ENCODE data around the gene ADGRL3. TPM values are rescaled to one million over a fixed set of nuclear protein-coding genes. Genes with fewer than 3 reads are reported as not detected.

The ADGRL3 gene
- total RNA-seq, 2 experiments from 2014 or later, result not detected

DNA sequence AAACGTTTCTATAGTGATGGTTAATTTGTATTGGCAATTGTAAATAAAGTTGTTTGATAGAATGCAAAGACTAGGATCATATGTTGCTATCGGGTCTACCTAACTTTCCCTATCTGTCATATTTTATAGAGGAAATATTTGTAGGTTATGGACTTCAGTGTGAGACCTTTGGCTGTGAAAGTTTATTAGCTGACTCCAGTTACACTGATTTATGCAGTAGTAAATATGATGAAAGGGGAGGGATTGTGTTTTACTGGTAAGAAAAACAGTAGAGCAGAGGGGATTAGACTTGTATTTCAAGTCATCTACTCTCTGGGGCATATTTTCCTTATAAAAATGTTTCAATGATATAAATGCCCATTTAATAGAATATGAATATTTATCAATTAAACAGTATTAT lies 43.8 kb downstream of the ADGRL3 start:
- no peaks in the 10 kb centered on the region for H3K36me3 Mint-ChIP-seq (ENCODE audit: low read depth)
- no peak for ATAC-seq
- peaks cover 1% of the 10 kb centered on the region for H3K9me3 Mint-ChIP-seq
- DNase-seq, result no peak
- no peaks in the 10 kb centered on the region for H3K4me1 Mint-ChIP-seq (ENCODE audit: low read depth)
- intact Hi-C loops (cut with micrococcal nuclease), result no loop called here
- POLR2A ChIA-PET, result no interaction called here
- CTCF ChIA-PET, result no interaction called here
- no peak overlapping the region for H3K27ac Mint-ChIP-seq
- no peak overlapping the region for H3K4me3 Mint-ChIP-seq
- H3K27me3 Mint-ChIP-seq, result no peaks in the 10 kb centered on the region
- TF ChIP-seq, protein P1, sequence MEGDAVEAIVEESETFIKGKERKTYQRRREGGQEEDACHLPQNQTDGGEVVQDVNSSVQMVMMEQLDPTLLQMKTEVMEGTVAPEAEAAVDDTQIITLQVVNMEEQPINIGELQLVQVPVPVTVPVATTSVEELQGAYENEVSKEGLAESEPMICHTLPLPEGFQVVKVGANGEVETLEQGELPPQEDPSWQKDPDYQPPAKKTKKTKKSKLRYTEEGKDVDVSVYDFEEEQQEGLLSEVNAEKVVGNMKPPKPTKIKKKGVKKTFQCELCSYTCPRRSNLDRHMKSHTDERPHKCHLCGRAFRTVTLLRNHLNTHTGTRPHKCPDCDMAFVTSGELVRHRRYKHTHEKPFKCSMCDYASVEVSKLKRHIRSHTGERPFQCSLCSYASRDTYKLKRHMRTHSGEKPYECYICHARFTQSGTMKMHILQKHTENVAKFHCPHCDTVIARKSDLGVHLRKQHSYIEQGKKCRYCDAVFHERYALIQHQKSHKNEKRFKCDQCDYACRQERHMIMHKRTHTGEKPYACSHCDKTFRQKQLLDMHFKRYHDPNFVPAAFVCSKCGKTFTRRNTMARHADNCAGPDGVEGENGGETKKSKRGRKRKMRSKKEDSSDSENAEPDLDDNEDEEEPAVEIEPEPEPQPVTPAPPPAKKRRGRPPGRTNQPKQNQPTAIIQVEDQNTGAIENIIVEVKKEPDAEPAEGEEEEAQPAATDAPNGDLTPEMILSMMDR (IDR thresholded peaks at IDR 0.05), result no peak

DNA sequence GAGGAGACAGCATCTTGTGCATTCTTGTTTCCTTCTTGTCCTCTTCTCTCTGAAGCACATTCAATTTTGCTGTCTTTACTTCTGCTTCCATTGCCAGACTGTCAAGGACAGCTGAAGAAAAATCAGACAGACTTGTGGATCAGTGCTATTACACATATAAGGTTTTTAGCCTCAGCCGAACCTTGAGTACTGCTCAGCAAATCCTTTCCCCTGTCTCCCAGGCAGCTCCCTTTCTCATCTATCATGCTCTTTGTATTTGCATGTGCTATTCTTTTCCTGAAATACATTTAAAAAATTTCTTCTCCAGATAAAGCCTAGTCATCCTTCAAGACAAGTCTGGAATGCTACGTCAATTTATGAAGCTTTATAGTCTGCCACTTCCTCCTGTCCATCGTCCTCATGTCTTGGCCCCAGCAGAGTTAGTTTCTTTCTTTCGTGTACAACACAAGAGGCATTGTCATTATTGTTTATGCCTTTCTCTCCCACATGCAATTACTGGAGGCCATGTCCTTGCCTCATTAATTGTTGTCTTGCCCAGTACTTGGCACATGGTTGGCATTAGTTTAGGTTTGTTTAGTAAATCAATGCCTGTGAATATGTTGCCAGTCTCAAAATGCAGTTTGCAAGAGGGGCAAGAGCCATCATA lies 45.1 kb downstream of the ADGRL3 start:
- Mint-ChIP-seq H3K27ac (no peak overlapping the region), H3K36me3 (ENCODE audit: low read depth) (no peaks in the 10 kb centered on the region), H3K4me3 (no peak overlapping the region), H3K27me3 (no peaks in the 10 kb centered on the region), H3K4me1 (ENCODE audit: low read depth) (no peaks in the 10 kb centered on the region), H3K9me3 (peaks cover 1% of the 10 kb centered on the region)
- ATAC-seq, result no peak
- ChIA-PET POLR2A (no interaction called here), CTCF (no interaction called here)
- TF ChIP-seq, protein P1 (IDR thresholded peaks at IDR 0.05), result no peak
- no peak for DNase-seq
- intact Hi-C loops (cut with micrococcal nuclease), result no loop called here

DNA sequence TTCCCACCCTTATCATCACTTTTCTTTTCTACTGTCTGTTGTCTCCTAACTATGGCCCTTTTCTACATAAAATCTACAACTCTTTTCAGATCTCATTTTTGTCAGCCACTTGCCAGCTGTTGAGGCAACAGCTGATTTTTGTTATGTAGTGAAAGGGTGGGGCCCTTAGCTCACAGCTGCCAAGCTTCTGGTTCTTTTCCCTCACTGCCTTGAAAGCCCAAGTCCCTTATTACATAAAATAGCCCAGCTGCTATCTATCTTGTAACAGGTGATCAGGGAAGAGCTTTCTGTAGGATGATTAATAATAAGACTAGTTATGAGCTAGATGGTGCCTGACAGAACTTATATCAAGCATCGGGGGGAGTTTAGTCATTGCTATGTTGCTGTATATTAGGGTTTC lies 45.9 kb downstream of the ADGRL3 start:
- POLR2A ChIA-PET, result no interaction called here
- Mint-ChIP-seq H3K4me1 (ENCODE audit: low read depth) (no peaks in the 10 kb centered on the region), H3K27me3 (no peaks in the 10 kb centered on the region), H3K36me3 (ENCODE audit: low read depth) (no peaks in the 10 kb centered on the region), H3K27ac (no peak overlapping the region), H3K9me3 (peaks cover 1% of the 10 kb centered on the region), H3K4me3 (no peak overlapping the region)
- intact Hi-C loops (cut with micrococcal nuclease), result no loop called here
- no peak for ATAC-seq
- TF ChIP-seq, protein P1 (IDR thresholded peaks at IDR 0.05), result no peak
- DNase-seq, result no peak
- CTCF ChIA-PET, result no interaction called here

DNA sequence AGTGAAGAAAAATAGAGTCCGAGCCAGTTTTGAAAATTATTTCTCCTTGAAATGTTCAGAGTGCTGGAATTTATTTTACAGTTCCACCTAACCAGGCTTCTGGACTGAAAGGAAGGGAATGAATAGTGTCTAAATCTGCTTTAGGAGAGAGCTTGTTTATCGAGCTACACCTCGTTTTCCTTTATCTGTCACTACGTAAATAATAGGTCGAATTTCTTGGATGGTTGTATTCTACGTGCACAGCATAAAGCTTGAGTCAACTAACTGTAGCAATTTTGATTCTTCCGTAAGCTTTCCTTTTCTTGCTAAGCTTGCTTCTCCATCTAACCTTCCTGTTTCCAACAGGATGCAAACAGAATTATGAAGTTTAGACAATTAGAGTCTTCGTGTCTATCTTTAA lies 48.6 kb downstream of the ADGRL3 start:
- H3K27ac Mint-ChIP-seq, result no peak overlapping the region

DNA sequence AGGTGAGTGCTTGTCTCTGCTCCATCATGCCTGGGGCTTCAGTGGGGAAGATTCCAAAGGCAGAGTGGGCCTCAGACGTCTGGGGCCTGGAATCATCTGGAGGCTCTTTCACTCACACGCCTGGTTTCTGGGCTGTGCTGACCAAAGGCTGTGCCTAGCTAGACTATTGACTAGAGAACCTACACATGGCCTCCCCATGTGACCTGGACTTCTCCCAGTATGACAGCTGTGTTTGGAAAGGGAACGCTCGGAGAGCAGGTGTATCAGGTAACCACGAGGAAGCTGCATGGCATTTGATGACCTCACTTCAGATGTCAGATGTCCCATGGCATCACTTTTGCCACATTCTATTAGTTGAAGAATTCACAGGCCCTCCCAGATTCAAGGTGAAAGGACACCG lies 51.0 kb downstream of the ADGRL3 start:
- POLR2A ChIA-PET, result interaction anchor here (0.8 kb wide), 1 partner anchor 13 kb away, joined by 3 read pairs; no protein-coding TSS in a partner anchor
- CTCF ChIA-PET, result no interaction called here
- TF ChIP-seq, protein P1 (IDR thresholded peaks at IDR 0.05), result no peak
- ATAC-seq (no peak), DNase-seq (no peak)
- Mint-ChIP-seq H3K9me3 (peaks cover 1% of the 10 kb centered on the region), H3K27me3 (no peaks in the 10 kb centered on the region), H3K27ac (no peak overlapping the region), H3K4me1 (ENCODE audit: low read depth) (no peaks in the 10 kb centered on the region), H3K36me3 (ENCODE audit: low read depth) (no peaks in the 10 kb centered on the region), H3K4me3 (no peak overlapping the region)
- intact Hi-C loops (cut with micrococcal nuclease), result no loop called here

More for the DNA sequence above, 48.6 kb downstream of the ADGRL3 start:
- TF ChIP-seq, protein P1 (IDR thresholded peaks at IDR 0.05), result no peak
- Mint-ChIP-seq H3K27me3 (no peaks in the 10 kb centered on the region), H3K4me1 (ENCODE audit: low read depth) (no peaks in the 10 kb centered on the region), H3K4me3 (no peak overlapping the region), H3K36me3 (ENCODE audit: low read depth) (no peaks in the 10 kb centered on the region), H3K9me3 (peaks cover 1% of the 10 kb centered on the region)
- CTCF ChIA-PET, result no interaction called here
- ATAC-seq (no peak), DNase-seq (no peak)
- intact Hi-C loops (cut with micrococcal nuclease), result no loop called here
- POLR2A ChIA-PET, result no interaction called here
